ENCODE measurements around the gene RLBP1.
"Not testable (repeated sequence)": the region's sequence is repeated elsewhere in the genome, so short reads cannot be mapped to it uniquely, and the experiment has no call there.

RLBP1 gene

DNA sequence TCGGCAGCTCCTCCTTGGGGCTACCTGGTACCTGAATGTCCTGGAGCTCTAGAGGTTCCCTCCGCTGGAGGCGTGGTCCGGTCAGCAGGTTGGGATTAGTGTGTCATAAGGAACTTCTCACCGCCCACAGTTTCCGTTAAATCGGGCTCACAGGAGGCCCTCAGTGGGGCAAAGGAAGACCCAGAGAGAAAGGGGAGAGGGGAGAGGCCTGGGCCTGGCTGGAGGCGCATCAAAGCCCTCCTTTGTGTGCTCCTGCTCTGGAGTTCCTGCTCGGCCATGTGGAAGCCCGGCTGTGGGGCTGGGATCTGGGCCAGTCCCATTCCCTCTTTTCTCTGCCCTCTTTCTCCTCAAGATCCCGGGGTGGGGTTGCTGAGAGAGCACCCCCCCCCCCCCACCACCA, at the start of gene RLBP1:
Gene RLBP1 (minus strand): TSS at position 37 of the 400 bp plus-strand sequence. CDS start 2,604 bp downstream, outside the sequence.
- peak in 1 of 2 experiments; percentile 28 for DNase-seq

DNA sequence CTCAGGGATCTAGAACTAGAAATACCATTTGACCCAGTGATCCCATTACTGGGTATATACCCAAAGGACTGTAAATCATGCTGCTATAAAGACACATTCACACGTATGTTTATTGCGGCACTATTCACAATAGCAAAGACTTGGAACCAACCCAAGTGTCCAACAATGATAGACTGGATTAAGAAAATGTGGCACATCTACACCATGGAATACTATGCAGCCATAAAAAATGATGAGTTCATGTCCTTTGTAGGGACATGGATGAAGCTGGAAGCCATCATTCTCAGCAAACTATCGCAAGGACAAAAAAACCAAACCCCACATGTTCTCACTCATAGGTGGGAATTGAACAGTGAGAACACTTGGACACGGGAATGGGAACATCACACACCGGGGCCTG, 28.8 kb upstream of the RLBP1 start:
- DNase-seq, result not testable (repeated sequence)

DNA sequence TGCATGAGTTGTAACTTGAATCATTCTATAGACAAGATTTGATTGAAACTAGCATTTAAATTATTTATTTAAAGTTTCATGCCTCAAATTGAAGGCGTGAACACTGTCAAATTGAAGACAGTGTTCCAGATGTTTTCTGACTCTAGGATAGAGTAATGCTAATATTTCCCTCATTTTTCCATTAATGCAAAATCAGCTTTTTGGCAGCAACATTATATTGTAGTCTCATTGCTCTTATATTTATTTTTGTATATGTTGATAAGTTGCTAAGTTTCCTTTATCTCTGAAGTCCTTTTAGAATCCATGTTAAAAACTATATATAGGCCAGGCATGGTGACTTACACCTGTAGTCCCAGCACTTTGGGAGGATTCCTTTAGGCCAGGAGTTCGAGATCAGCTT, 27.2 kb upstream of the RLBP1 start:
- DNase-seq, result no peak

DNA sequence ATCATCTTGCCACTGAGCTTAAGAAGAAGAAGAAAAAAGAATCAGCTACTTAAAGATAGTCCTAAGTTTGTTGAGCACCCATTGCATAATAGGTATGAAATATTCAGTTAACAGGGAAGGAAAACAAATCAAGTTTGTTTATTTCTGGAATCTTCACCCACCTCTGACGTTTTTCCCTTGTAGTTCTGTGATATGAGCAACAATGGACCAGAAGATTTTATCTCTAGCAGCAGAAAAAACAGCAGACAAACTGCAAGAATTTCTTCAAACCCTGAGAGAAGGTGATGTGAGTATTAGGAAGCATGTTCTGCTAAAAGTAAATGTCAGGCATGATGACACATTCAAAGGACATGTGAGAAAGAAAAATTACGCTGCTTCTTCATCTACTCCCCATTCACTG, 26.1 kb upstream of the RLBP1 start:
- no peak for DNase-seq

DNA sequence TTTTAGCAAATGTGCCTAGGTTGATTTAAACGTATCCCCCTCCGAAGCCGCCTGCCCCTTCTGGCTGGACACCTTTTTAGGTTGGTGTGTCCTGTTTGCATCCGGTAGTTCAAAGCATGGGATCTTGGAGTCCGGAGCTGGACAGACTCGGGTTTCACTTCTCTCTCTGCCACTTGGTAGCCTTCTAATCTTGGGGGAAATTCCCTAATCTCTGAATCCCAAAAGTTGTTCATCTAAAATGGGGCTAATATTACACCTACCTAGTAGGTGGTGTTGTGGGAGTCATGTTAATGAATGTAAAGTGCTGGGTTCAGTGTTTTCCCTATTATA, 23.2 kb upstream of the RLBP1 start:
- DNase-seq, result no peak

DNA sequence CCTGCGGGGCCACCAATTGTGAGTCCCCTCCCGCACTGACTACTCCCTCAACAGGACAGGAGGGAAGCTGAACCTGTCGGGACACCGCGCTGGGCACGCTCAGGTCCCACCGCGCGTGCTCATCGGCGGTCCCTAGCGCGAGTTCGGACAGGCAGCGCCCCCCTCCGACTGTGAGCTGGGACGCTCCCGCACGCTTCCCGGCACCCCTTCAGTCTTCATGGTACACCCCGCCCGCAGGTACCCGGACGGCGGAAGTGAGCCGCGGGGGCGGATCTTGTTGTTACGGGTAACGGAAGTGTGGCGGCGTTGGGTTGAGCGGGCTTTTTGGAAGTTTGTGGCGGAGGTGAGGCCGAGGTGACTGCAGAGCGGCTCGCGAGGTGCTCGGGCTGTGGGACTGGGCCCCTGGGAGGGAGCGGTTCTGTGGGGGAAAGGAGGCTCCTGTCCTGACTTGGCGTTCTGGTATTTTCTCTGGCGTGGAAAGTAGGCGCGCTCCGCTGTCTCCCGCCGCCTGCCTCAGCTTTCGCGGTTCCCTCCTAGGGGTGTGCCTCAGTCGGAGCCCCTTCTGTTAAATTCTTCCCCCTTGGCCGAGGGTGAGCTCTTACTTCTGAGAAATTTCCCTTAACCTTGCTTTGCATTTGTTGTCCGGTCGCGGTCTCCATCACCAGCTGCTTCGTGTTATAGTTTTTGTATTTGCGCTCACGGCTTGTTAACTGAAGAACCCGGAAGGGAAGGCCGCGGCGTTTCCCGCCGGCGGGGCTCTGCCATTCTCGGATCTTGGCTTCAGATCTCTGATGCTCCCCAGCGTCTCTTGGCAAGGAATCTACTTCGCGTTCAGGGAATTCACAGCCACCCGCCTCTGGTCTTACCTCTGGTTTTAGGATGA, 22.6 kb upstream of the RLBP1 start, which contains the start of gene FANCI:
Gene FANCI (plus strand): TSS at position 289 of the 883 bp plus-strand sequence. CDS start 3,669 bp downstream, outside the sequence.
- peak; percentile 99 for DNase-seq

DNA sequence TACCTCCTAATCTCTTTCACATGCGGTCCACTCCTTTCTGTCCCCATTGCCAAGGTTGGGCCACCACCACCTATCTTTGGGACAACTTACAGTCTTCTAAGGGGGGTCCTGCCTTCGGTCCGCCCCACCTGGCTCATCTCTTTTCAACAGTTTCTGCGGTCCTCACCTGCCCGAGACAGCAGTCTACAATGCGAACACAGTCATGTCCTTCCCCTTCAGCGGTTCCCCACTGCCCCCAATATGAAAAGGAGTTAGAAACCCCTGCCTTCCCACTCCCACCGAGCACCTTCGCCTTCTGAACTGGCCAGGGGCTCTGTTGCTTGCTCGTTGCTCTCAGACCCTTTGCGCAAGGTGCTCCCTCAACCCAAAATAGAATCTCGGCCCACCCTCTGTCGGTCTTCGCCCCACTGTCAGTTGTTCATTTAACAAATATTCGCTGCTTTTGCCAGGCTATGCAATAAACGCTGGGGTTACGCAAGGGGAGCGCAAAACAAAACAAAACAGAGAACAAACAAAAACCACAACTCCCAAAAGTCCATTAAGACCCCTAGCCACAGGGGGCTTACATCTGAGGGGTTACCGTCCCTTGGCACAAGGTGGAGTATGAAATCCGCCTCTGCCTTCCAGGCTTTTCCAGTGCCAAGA, 21.8 kb upstream of the RLBP1 start:
- no peak for DNase-seq

DNA sequence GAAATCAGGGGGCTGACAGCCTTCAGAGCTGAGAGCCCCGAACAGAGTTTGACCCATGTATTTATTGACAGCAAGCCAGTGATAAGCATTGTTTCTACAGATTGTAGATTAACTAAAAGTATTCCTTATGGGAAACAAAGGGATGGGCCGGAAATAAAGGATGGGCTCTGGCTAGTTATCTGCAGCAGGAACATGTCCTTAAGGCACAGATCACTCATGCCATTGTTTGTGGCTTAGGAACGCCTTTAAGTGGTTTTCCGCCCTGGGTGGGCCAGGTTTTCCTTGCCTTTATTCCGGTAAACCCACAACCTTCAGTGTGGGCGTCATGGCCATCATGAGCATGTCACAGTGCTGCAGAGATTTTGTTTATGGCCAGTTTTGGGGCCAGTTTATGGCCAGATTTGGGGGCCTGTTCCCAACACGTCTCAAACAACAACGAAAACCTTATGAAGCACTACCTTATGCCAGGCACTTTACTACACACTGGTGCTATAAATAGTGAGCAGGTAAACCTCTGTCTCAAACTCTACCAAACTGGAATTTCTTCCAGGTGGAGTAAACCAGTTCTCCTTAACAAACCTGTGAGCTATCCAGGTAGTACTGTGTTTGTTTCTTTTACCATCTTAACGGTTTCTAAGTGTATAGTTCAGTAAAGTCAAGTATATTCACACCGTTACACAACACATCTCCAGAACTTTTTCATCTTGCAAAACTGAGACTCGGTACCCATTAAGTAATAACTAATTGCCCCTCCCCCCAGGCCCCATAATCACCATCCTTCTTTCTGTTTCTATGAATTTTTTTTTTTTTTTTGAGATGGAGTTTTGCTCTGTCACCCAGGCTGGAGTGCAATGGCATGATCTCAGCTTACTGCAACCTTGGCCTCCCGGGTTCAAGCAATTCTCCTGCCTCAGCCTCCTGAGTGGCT, 18.8 kb upstream of the RLBP1 start:
- not testable (repeated sequence) for DNase-seq

DNA sequence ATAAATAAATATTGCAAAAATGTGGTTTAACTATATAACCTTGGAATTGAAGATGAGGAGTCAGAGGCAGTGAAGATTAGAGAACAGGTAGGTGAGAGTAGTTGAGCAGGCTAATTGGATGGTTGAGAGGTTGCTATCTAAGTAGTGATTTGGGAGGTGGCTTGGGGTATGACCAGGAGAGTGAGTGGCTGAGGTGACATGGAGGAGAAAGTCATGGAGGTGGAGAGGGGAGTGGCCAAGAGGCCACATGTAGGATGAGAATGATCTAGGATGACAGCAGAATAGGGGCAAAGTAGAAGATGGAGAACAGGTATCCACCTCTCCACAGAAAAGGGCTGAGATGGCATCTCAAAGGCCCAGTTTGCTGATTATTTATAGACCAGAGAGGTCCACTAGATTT, 10.5 kb upstream of the RLBP1 start:
- no peak for DNase-seq

DNA sequence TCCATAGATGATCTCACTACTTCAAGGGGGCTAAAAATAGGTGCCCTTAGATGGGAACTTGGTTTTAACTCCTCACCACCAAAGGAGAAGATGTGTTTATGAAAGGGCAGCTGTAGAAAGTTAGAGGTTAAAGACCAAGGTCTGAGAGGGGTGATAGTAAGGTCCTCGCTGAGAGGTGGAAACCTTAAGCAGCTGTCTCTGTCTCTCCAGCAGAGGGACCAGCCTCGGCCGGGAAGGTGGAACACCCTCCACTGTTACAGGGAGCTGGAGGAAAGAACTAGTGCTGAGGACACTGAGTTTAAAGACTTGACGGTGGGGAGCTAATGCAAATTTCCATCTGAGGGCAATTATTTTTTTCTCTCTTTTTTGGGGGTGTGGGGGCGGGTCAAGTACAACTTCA, 8.9 kb upstream of the RLBP1 start:
- no peak for DNase-seq

DNA sequence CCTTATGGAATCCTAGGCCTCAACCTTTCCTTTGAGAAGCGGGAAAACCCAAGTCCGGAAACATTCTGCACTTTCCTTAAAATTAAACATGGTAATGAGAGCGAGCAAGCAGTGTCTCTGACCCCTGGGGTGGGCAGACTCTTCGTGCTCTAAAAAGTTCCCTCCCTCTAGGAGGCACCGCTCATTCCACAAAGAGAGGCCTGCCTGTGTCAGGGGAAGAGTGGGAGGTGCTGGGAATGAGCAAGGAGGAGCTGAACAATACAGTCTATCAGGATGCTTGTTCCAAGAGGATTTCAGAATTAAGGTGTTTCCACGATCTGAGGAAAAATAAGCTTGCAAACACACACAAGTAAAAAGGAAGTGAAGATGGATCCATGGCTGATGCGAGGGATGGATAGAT, 6.0 kb upstream of the RLBP1 start:
- no peak for DNase-seq

DNA sequence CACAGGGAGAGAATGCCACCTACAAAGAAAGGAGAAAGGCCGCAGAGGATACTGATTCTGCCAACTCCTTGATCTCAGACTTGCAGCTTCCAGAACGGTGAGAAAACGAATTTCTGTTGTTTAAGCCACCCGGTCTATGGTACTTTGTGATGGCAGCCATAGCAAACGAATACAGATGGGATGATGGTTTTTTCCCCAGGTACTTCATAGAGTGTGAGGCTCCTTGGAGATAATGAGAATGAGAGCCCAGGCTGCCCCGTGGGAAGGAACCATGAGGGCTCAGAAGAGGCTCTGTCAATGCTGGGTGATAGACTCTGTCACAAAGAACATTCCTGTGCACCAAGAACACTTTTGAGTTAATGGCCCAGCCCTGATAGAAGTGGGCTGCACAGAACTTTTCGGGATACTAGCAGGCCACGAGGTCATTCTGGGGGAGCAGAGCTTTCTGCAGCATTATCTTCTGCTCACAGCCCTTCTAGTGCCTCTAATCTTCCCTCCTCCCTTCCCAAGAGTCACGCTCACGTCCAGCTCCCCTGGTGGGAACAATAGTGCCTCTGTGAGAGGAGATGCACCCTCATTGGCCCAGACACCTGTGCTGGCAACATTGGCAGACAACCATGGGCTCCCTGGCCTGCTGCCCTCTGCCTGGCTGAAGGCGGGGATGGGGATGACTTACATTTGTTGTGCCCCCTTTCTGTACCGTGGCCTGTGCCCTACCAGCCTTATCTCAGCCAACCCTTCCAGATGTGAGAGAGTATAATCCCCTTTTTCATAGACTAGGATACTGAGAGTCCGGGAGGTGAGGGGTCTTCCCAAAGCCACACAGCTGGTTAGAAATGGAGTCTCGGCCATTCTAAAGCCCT, 5.2 kb upstream of the RLBP1 start:
- DNase-seq, result no peak

DNA sequence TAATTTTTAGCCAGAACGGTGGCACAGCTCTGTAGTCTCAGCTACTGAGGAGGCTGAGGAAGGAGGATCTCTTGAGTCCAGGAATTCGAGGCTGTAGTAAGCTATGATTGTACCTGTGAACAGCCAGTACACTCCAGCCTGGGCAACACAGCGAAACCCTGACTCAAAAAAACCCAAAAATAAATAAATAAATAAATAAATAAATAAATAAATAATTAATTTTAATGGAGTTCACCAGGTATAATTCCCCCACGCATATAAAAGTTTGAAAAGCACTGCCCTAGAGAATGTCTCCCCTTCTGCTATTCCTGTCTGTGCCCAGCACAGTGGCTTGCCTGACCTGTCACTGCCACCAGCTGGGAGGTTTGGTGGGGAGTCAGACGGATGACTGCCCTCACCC, 4.2 kb upstream of the RLBP1 start:
- no peak for DNase-seq

DNA sequence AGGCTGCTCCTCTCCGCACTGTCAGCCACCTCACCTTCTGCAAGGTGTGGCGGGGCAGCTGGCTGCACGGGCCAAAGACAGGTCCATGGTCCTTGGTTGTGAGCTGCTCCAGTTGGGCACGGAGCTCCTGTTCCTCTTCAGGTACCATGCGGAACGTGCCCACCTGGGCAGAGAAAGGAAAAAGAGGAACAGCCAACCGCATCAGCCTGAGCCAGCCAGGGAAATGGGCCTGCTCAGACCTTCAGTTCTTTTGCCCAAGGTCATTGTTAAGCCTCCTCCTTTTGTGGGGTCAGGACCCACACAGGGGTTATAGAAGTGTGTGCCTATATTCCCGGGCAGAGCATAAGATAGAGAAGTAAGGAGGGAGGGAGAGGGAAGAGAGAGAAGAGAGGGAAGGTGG, 2.8 kb downstream of the RLBP1 start:
- no peak for DNase-seq

DNA sequence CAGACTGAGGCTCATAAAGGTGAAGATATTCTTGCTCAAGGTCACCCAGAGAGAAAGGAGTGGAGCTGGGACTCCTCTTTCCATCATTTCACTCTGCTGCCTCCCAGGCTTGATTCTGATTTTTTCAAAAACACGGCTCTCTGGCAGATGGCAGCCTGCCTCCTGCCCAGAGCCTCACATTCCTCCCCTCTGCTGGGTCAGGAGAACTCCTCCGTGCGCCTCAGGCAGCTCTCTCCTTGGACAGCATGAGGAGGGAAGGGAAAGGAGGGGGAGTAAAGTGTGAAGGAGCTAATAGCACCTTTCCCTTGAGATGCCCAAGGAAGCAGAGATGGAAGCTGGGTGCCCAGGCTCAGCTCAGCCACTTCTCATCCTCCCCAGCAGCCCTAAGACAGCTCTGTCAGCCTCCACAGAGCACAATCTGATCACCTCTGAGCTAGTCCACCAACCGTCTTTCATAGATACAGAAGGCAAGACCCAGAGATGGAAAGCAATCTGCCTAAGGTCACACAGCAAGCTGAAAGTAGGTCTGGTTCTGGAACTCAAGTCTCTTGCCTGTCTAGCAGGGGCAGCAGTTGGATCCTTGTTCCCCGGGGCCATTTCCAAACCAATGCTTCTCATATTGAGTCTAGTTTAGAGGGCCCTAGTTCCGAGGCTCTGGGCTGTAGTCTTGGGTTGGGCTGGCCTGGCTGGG, 3.5 kb downstream of the RLBP1 start:
- no peak for DNase-seq

DNA sequence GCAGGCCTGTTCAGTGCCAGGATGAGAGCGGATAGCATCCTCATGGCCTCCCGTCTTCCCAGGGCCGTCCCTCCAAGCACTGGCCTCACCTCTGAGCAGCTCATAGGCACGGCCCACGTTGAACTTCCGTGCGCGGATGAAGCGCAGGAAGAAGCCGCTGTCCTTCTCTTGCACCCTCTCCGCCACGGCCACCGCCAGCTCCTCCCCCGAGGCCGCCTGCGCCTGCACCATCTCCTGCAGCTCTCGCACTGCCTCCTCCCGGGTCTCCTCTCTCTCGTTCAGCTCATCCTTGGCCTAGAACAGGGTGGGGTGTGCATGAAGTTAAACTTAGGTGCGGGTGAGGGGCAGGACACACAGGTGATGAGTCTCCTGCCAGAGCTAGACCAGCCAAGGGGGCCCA, 4.3 kb downstream of the RLBP1 start:
- no peak for DNase-seq

DNA sequence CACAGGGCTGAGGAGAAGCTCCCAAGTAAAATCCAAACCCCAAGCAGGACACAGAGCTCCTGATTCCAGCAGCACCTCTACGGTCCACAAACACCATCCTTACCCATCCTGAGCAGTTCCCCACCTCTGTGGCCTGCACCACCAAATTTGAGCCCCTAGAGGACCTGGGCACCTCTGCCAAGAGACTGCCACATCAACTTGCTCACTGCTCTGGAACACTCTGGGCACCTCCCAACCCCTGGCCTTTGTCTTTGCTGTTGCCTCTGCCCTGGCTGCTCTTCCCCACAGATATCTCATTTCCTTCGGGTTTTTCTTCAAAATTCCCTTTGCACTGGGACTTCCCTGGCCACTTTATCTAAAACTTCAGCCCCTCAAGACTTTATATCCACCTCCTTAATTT, 5.8 kb downstream of the RLBP1 start:
- no peak for DNase-seq

DNA sequence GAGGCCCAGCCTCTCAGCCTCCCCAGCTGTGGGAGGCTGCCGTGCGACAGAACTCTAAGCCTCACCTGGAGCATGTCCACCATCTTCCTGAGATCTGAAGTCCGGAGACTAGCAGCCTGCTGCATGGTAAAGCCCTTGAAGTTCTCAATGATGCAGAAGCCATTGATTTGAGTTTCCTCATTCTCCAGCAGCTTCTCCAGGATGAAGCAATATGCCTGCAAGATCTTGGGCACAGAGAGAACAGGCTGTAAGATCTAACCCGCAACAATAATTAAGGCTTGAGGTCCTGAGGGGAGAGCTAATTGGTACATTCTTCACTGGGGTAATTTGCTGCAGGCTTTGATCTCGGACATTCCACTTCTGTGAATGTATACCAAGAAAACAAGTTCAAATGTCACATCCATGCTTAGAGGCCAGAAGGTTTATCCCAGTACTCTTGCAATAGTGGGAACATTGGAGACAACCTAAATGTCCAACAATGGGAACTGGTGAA, 9.7 kb downstream of the RLBP1 start:
- DNase-seq, result no peak

DNA sequence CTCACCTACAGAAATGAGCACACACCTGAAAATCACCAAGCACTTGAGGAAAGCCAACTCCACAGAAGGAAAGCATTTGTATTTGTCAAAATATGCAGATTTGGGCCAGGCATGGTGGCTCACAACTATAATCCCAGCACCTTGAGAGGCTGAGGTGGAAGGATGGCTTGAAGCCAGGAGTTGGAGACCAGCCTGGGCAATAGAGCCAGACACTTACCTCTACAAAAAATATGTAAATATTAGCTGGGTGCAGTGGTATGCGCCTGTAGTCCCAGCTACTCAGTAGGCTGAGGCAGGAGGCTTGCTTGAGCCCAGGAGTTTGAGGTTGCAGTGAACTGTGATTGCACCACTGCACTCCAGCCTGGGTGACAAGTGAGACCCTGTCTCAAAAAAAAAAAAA, 12.3 kb downstream of the RLBP1 start:
- DNase-seq, result no peak

DNA sequence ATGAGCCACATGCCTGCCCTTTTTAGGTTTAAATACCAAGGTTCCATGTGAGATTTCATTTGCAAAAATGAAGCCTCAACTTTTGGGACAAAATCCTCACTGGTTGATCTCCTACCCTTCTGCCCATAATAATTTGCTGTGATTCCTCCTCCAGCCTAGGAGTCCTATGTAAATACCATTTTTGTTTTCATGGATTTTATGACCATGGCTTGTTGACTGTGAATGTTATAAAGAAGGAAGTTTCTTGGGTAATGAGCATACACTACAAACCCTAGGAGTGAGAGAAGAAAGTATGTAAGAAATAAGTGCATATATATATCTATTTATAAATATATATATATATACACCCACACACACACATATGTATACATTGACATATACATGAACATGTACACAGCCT, 13.1 kb downstream of the RLBP1 start:
- no peak for DNase-seq

DNA sequence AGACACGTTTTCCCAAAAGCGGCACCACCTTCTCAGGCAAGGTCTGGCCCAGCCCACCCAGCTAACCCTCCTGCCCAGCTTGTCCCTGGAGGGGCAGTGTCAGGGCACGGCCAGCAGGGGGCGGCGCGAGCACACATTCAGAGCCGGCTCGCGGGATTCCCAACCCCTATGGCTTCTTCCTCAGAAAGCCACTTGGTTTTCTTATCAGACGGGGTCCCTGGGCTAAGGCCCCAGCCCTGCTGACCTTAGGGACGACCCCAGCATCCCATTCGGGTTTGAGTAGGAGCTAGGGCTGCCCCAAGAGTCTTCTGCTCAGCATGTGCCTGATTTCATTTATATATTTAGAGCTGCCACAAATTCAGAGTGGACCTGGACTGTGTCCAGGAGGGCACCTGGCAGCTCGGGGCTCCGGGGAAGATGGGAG, 14.5 kb downstream of the RLBP1 start:
- peak; percentile 80 to 86 for DNase-seq
